ENCODE measurements around the gene TMEM135.

DNA sequence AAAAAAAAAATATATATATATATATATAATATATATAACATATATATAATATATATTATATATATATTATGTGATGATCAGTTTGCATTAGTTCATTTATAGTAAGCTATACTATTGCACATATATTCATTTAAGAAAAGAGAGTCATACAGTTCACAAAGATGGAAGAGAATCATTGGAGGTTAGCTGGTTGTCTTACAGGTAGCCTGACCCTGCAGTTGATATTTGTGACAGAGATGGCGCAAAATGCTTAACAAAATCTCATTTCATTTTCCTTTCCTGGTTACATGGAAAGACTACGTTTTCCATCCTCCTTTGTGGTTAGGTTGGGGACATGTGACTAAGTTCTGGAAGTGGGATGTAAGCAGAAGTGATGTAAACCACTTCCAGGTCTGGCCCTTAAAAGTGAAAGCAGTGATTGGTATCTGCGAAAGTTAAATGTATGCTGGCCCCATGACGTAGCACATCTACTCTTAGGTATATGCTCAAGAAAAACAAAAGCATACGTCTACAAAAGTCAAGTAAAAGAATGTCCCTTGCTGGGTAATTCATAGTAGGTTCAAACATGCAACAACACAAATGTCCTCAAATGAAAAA is 7.2 kb upstream of the TMEM135 start:
- TF ChIP-seq, protein P1, sequence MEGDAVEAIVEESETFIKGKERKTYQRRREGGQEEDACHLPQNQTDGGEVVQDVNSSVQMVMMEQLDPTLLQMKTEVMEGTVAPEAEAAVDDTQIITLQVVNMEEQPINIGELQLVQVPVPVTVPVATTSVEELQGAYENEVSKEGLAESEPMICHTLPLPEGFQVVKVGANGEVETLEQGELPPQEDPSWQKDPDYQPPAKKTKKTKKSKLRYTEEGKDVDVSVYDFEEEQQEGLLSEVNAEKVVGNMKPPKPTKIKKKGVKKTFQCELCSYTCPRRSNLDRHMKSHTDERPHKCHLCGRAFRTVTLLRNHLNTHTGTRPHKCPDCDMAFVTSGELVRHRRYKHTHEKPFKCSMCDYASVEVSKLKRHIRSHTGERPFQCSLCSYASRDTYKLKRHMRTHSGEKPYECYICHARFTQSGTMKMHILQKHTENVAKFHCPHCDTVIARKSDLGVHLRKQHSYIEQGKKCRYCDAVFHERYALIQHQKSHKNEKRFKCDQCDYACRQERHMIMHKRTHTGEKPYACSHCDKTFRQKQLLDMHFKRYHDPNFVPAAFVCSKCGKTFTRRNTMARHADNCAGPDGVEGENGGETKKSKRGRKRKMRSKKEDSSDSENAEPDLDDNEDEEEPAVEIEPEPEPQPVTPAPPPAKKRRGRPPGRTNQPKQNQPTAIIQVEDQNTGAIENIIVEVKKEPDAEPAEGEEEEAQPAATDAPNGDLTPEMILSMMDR (conservative IDR thresholded peaks at IDR 0.05; ENCODE audit: low read depth, low read length), result 0 out of 2 replicates have a peak, but pooled peaks have one; percentile 10
- TF ChIP-seq EZH2 (IDR thresholded peaks at IDR 0.05; ENCODE audit: low read length, unreplicated experiment), result no peak

Measured in PC-3 (cell line).